ENCODE data around the gene SUSD1.
"Not testable (repeated sequence)": the region's sequence is repeated elsewhere in the genome, so short reads cannot be mapped to it uniquely, and the experiment has no call there.

The SUSD1 gene

DNA sequence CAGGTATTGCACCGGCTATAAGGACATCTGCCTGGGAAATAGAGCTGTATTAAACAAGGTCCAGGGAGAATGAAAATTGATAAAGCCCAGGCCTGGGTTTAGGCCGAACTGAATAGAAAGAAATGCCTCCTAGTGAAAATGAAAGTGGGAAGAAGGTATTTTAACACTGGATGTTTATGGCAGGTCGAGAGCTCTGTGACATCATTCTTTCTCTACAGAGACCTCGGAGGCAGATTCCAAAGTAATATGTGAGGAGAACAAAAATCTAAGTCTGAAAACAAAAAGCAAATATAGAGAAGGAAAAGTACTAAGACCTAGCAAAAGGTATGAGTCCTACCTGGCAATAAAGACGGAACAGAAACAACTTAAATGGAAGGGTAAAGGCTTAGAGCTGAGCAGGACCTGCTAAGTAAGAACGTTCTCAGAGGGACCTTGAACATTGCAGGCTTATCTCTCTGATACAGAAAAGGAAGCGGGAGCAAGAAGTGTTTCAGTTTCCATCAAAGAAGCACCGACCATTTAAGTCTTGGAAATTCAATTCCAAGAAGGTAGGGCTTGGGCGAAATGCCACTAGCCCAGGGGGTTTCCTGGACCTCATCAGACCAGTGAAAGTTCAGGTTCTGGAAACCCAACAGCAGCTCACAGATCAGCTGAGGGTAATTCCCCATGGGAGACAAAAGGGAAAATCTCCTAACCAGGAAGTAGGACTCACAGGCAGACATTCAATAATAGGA lies 80.0 kb downstream of the SUSD1 start:
- no peak for DNase-seq (ENCODE audit: low spot score)

DNA sequence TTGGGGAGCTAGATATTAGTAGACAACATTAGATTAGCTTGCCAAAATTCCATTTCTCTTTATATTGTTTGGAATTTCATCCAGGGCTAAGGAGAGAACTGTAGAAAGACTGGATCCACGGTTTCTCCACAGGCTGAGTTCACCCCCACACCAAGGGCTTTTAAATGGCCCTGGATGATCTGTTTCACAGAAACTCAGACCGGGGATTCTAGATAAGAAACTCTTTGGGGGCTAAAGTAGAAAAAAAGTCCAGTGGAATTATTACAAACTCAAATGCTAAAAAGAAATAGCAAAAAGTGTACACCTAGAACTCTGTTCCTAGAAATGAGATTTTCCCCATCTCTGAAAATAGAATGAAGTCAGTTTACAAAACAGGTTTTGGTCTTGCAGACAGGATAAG lies 80.9 kb downstream of the SUSD1 start:
- DNase-seq (ENCODE audit: low spot score): no peak

GRCh38 chr9:112093870-112094216 lies 81.3 kb downstream of the SUSD1 start:
- DNase-seq (ENCODE audit: low spot score): no peak

DNA sequence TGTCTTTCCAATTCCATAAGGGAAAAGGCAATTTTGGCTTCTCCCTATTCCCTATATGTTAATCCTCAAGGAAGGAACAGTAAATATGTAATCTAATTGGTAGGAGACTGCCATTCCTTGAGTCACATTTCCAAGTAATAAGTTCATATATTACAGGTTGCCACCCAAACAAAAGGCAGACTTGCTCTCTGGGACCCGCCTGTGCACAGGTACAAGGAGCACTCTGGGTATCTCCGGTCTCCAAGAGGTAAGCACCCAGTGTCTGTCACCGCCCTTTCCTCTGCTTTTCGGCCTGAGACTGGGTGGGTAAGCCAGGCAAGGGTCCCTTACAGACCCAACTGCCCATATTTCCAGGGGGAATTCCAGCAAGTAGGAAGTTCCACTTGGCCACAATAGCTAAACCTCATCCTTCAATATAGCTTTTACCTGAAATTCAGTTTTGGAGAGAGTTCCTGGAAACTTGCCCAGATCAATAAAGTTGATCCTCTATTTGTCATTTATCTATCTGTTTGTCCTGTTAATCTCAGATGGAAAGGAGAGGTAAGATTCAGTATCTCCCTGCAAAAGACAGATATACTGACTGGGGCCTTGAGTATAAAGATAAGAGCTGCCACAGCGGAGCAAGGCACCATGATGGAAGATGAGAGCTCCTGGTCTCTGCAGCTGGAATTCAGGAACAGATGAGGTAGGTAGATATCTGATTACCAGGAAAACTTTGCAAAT lies 81.8 kb downstream of the SUSD1 start:
- no peak for DNase-seq (ENCODE audit: low spot score)

DNA sequence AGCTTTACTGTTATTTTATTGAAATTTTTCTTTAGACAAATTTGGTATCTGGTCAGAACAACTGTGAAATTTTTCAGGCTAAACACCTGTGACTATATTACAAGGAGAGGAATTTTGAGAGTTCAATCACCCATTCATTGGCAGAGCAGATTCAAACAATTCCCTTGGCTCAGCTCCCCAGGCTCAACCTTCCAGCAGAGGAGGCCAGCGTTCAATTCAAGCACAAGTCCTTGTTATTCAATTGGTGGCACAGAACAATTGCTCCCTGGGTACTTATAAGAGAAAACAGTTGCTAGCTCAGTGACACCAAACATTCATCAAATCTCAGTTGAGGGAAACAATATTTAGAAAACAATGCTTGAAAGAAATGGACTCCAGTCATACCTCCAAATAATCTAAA lies 83.3 kb downstream of the SUSD1 start:
- peak; percentile 31 for DNase-seq (ENCODE audit: low spot score)

DNA sequence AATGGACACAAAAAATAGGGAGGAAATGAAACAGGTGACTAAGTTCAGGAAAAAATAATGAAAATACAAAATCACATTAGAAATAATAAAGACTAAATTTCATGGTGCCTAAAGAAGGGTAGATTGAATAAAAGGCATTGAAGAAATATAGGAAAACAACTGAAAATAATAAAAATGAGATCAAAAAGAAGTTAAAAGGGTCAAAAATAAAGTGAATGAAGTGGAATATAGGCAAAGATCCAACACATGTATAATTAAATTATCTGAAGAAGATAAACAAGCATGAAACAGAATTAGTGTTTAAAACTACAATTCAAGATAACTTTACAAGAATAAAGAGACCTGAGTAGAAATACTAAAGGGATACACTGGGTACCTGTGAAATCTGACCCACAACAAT lies 87.6 kb downstream of the SUSD1 start:
- no peak for DNase-seq (ENCODE audit: low spot score)

- DNase-seq (ENCODE audit: low spot score): peak; percentile 28
These were observed 88.5 kb downstream of the SUSD1 start for GRCh38 chr9:112086627-112087026.

GRCh38 chr9:112084907-112085306 lies 90.2 kb downstream of the SUSD1 start:
- DNase-seq (ENCODE audit: low spot score): no peak

DNA sequence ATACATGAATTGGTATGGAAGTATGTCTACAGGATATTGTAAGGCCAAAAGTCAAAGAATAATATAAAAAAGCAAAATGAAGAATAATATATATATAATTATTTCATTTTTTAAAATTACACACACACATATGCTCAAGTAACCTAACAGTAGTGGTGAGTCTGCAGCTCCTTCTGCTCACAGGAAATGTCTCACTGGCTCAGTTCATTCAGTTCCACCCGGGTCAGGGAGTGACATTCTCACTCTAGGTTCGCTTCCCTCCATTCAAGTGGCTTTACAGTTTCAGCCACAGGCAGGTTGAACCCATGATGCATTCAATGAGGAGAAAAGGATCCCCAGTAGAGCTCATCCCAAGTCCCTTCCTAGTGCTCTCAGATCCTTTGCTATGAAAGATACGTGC lies 90.8 kb downstream of the SUSD1 start:
- DNase-seq (ENCODE audit: low spot score): no peak

DNA sequence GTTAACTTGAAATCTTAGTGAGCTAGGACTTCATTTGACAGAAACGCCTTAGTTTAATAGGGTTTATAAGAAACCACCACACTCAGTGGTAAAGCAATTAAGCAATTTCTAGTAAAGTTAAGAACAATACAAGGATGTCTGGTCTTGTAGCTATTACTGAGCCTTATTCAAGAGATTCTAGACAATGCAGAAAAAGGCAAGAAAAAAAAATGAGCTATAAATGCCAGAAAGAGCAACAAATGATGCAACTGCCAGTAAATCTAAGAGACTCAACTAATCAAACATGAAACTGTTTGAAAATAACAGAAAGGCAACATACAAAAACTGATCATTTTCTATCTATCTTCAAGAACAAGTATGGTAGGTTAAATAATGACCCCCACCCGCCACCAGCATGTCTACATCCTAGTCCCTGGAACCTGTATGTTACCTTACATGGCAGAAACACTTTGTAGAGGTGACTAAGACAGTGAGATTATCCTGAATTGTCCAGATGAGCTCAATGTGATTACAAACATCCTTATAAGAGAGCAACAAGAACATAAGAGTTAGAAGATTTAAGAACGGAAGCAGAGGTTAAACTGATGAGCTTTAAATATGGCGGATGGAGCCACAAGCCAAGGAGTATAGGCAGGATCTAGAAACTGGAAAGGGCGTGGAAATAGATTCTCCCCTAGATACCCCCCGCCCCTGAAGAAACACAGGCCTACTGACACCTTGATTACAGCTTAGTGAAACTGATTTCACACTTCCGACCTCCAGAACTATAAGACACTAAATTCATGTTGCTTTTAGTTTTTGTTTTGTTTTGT lies 93.0 kb downstream of the SUSD1 start:
- no peak for DNase-seq (ENCODE audit: low spot score)

- DNase-seq (ENCODE audit: low spot score): no peak
These were observed 94.1 kb downstream of the SUSD1 start for GRCh38 chr9:112080831-112081542.

DNA sequence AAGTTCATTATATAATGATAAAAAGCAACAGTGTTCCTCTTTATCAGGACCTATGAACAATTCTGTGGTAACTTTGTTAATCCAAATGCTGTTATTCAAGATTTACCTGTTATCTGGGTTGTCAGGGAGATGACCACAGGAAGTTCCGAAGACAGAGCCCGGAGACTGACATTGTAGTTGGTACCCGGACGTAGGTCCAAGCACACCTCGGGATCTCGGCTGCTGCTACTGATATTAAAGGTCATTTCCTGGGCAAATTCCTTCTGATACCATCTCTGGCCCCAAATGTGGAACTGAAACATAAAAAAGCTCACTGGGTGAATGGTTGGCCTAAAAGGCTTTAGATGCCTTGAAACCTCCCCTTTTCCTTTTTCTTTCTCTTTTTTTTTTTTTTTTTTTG lies 96.7 kb downstream of the SUSD1 start:
- DNase-seq (ENCODE audit: low spot score): no peak

GRCh38 chr9:112076814-112077213 lies 98.3 kb downstream of the SUSD1 start:
- DNase-seq (ENCODE audit: low spot score): no peak

DNA sequence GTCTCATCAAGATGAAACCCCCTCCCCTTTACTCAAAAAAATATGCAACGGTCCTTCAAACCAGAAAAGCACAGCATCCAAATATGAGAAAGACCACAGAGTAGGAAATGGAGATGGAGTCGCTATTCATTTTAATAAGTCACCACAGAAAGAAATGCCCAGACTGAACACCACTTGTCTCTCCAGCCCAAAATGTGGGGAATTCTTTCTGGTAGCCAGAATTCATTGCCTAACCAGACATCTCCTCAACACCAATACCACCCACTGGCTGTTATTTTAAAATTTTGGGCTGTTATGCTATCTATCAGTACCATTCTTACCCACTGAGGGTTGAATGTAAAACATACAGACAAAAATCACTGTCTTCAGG lies 100.1 kb downstream of the SUSD1 start:
- DNase-seq (ENCODE audit: low spot score): no peak

DNA sequence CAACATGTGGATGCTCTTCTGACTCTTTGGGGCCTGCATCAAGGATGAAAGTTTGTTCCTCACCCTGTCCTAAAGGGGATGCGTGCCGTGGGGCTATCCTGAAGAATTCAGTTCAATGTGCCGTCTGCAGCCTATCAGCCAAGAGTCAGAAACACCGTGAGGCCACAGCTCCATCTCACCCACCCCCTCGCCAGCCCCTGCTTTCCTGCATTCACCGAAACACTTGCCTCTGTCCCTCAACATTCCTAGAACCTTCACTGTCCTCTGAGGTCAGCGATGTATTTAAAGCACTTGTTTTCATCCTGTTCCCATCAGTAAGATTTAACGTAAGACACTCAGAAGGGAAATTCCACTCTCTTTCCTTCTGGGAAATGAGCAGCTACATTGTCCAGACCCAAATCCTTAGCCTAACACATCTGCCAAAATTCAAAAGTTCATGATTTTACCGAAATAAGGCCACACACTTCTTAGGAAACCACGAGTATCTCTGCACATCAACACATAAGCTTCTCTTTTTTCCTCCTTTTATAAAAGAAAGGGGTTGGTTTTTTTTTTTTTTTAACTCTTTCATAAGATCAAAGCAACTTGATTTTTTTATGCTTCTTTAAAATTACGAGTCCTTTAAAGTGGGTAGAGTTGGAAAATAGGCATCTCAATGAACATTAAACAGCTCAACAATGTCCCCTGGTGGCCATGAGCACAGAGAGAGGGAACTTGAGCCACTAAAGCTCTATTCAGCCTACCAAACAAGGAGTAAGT lies 100.7 kb downstream of the SUSD1 start:
- peak; percentile 53 for DNase-seq (ENCODE audit: low spot score)

DNA sequence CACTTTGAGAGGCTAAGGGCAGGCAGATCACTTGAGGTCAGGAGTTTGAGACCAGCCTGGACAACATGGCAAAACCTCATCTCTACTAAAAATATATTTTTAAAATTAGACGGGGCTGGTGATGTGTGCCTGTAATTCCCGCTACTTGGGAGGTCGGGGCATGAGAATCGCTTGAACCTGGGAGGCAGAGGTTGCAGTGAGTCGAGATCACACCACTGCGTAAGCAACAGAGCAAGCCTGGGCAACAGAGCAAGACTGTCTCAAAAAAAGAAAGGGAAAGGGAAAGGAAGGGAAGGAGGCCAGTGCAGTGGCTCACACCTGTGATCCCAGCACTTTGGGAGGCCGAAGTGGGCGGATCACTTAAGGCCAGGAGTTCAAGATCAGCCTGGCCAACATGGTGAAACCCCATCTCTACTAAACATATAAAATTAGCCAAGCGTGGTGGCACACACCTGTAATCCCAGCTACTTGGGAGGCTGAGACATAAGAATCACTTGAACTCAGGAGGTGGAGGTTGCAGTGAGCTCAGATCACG lies 101.4 kb downstream of the SUSD1 start:
- DNase-seq (ENCODE audit: low spot score): not testable (repeated sequence)

GRCh38 chr9:112072721-112073638 lies 102.1 kb downstream of the SUSD1 start:
- DNase-seq (ENCODE audit: low spot score): no peak

GRCh38 chr9:112069318-112070169 lies 105.6 kb downstream of the SUSD1 start:
- DNase-seq (ENCODE audit: low spot score): no peak

All from iPS-NIHi11 (cell line).